HG03520 (cell line): ENCODE measurements around the gene MMP12.
"Not testable (repeated sequence)": the region's sequence is repeated elsewhere in the genome, so short reads cannot be mapped to it uniquely, and the experiment has no call there.

Experiments
- ATAC-seq: cut with Tn5 transposase; IDR thresholded peaks from one replicate; pipeline ENCODE4 v1.9.1; 2021; ENCODE audit warnings: mild to moderate bottlenecking, moderate library complexity; ENCODE audit not compliant: unreplicated experiment

The MMP12 gene

DNA sequence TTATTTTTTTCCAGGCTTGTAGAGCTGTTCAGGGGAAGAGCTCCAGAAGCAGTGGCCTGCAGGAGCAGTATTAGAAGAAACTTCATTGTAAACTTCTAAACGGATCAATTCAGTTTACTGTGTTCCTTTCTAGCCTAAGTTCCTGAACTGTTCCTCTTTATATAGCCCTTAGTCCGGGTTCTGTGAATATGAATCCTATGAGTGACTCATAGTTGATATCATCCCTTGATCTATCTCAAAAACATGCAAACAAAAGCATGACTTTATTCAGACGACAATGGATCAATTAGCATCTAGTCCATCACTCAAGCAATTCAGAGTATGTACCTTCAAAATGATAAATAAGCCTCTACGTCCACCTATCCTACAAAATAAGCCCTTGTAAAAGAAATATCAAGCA, at the start of gene MMP12:
Gene MMP12 (minus strand): TSS at position 131 of the 400 bp plus-strand sequence. CDS start 45 bp downstream, at position 86.
- no peak for ATAC-seq

GRCh38 chr11:102921587-102922220, 46.9 kb upstream of the MMP12 start:
- no peak for ATAC-seq

- ATAC-seq: peak; percentile 83
These were observed 45.4 kb upstream of the MMP12 start for GRCh38 chr11:102920118-102920684.

DNA sequence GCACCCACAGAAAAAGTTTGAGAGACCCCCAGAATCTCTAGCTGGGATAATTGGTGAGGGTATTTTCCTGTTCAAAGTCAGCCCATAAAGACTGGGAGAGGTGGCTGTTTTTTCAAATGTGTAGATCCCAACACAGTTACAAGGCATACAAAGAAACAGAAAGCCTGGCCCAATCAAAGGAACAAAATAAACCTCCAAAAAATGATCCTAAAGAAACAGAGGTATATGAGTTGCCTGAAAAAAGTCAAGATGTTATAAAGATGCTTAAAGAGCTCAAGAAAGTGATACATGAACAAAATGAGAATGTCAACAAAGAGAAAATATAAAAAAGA, 40.2 kb upstream of the MMP12 start:
- ATAC-seq: no peak

DNA sequence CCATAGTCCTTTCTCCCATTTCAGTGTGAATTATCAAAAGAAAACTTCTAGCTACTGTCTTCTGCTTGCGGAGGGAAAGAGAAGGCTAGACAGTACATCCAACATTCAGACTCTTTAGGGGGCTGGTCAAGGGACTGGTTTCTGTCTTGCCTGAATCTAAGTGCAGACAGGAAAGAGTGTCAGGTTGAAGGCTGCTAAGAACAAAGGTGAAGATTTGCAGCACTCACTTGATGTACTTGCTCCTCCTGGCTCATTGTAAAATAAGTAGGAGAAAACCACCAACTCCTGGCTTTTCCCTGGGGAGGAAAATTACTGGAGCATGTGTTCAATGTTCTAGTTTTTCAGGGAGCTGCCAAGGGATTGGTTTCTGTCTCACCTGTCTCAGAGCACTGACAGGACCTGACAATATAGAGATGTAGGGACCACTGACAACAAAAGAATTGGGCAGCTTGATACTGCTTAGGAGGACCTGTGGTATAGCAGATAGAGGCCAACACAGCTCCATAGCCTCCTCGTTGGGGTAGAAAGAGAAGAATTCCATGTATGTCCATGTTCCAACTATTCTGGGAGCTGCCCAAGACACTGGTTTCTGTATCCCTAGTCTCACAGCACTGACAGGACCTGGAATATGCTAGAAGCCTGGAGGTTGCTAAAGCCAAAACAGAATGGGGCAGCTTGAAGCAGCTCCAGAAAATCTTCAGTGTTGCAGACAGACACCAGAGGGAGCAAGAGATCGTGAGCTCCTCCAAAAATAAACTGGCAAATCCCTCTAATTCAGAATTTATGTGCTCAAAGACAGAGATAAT, 39.7 kb upstream of the MMP12 start:
- ATAC-seq: no peak

DNA sequence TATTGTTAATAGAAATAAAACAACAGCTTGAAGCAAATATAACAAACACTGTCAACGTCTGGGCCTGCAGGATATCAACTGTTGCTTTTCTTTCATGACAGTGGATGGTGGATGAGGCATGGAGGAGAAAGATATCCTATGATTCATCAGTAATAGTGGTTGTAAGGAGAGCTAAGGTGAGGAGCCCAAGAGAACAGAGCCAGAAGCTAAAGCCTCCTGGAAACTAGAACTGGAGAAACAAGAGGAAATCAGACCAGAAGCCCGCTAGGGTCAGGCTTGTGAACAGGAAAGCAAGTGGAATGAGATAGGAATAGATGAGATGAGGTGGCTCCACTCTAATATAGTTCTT, 37.7 kb upstream of the MMP12 start:
- no peak for ATAC-seq

DNA sequence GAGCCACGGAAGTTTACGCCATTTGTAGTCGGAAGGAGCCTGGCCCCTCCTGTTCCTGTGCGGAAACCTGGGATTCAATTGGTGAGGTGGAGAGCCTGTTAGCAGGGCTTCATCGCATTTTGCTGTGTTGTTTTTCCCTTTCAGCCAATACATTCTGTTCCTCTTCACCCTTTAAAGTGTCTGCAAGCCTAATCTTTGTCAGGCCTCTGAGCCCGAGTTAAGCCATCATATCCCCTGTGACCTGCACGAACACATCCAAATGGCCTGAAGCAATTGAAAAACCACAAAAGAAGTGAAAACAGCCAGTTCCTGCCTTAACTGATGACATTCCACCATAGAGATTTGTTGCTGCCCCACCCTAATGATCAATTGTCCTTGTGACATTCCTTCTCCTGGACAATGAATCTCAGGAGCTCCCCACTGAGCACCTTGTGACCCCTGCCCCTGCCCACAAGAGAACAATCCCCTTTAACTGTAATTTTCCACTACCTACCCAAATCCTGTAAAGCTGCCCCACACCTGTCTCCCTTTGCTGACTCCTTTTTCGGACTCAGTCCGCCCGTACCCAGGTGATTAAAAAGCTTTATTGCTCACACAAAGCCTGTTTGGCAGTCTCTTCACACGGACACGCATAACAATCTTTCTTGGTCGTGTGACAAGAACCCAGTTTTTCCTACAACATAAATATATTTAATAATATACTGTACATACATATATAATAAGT, 37.1 kb upstream of the MMP12 start:
- no peak for ATAC-seq

DNA sequence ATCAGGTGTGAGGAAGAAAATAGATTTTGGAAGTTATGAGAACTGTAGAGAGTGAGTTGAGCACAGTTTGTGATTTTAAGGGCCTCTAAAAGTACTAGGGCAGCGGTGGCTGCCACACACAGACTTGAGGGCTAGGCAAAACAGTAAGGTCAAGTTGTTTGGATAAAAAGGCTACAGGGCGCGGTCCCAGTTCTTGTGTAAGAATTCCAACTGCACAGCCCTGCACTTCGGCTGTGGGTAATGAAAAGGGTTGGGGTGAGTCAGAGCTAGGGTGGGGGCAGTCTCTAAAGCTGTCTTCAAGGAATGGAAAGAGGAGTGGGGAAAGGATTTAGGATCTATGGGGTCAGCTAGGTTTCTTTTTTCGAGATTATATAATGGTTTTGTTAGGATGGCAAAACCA, 31.1 kb upstream of the MMP12 start:
- ATAC-seq: not testable (repeated sequence)

GRCh38 chr11:102903895-102904294, 29.1 kb upstream of the MMP12 start:
- not testable (repeated sequence) for ATAC-seq

DNA sequence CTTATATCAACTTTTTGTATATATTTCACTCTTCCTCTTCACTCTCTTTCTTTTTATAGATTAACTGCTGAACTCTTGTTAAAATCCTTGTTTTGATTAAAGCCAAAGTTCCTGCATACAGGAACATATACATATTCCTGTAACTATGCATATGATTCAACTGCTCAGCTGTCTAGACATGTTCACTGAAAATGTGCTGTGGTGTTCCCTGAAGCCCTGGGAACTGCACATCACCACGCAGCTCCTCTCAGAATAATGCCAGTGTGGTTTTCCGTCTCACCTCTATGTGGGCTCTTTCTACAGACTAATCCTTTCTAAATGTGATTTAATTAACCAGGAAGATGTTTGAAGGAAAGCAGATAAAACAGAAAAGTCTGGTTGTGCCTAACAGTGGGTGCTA, 25.6 kb upstream of the MMP12 start:
- ATAC-seq: no peak

DNA sequence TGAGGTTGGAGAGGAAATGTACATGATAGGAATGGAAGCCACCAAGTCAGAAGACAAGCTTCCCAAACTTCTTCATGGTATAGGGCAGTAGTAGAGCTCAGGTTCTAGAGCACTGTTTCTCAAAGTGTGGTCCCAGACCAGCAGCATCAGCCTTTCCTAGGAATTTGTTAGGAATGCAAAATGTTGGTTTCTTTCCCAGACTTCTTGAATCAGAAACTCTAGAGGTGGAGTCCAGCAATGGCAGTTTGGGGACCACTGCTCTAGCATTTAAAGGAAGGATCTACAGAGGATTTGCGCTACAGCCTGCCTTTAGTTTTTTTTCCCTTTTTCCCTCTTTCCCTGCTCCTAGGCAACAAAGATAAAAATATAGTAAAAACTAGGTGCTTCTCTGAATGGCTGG, 17.0 kb upstream of the MMP12 start:
- no peak for ATAC-seq

DNA sequence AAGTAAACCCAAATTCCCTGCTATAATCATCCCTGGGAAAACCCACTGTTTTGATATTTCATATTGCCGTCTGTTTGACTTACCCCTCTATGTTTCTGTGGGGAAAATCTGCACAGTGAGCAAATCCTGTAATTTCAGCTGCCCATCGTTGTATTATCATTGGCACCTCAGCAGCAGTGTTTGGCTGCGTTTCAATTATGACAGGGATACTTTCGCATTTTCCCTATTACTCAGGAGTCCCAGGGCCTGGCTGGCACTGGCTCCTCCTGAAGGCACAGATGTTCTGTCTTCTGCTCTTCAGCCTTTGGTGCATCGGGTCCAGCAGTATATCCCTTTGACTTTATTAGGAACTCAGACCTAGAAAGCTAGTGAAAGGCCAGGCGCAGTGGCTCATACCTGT, 12.2 kb upstream of the MMP12 start:
- ATAC-seq: no peak

GRCh38 chr11:102883141-102883540, 8.4 kb upstream of the MMP12 start:
- no peak for ATAC-seq

GRCh38 chr11:102882389-102883024, 7.7 kb upstream of the MMP12 start:
- peak; percentile 59 for ATAC-seq

DNA sequence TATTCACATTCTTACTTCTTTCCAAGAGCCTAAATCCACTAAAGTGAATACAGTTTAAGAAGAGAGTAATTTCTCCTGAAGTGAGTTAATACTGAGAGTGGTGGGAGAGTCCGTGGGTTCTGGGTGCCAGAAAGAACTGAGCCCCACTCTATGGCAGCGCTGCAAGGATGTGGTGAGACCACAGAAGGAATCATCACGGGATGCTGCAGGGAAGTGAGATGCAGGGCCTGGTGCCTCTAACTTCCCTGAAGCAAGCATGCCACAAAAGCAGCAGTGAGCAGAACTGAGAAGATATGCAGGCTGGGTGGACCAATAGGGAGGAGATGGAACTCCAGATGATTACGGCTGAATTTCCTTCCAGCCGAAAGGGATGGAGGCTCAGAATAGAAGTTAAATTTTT, 5.0 kb upstream of the MMP12 start:
- ATAC-seq: no peak

- no peak for ATAC-seq
These were observed 3.8 kb upstream of the MMP12 start for GRCh38 chr11:102878595-102878994.

DNA sequence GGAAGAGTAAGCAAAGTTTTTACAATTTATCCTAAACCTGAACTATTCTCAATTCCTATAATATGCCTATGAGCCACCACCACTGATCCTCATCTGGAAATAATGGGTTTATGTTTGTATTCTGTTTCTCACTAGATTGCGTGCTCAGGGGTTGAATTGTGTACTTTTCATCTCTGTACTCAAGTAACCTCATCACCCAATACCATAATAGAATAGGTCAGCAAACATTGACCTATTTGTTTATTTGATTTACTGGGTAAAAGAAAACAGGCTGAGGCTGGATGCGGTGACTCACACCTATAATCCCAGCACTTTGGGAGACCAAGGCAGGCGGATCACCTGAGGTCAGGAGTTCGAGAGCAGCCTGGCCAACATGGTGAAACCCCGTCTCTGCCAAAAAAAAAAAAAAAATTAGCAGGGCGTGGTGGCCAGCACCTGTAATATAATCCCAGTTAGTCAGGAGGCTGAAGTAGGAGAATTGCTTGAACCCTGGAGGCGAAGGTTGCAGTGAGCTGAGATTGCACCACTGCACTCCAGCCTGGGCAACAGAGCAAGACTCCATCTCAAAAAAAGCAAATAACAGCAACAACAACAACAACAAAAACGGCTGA, 5.3 kb downstream of the MMP12 start:
- not testable (repeated sequence) for ATAC-seq

GRCh38 chr11:102868339-102868738, 6.4 kb downstream of the MMP12 start:
- ATAC-seq: no peak

DNA sequence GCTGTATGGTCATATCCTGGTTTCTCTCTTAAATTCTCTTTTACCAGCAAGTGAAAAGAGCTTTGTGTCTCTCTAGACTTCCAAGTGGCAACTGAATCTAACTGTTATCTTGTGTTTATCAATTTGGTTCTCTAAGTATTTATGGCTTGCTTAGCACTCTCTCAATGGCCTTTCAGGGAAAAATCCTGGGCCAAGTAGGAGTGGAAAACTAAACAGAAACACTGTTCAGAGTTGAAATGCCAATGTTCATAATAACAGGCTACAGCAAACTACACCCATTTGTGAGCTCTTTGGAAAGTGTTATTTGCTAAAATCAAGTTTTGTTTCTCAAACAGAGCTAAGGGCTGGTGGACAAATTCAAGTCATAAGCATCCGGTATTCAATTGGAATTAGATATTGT, 10.1 kb downstream of the MMP12 start:
- no peak for ATAC-seq

GRCh38 chr11:102853956-102854355, 20.8 kb downstream of the MMP12 start:
- no peak for ATAC-seq

GRCh38 chr11:102853055-102853454, 21.7 kb downstream of the MMP12 start:
- no peak for ATAC-seq
